Heart left ventricle (tissue), 16 donors: Measurements from ENCODE around the gene GPR65. TPM values are rescaled to one million over a fixed set of nuclear protein-coding genes. Genes with fewer than 3 reads are reported as not detected.
"Not testable (repeated sequence)": the region's sequence is repeated elsewhere in the genome, so short reads cannot be mapped to it uniquely, and the experiment has no call there.

Experiments used
- ATAC-seq, 4 donors: fragments of 200-7000 bp; cut with Tn5 transposase; one replicate each; pipeline ENCODE4 v1.9.1; 2020 to 2022; ENCODE audit warnings: moderate library complexity in 4 of 4, mild to moderate bottlenecking in 3 of 4, moderate number of reproducible peaks in 1 of 4
- DNase-seq, 5 donors: peaks; one replicate each; pipeline ENCODE4 v3.0.0-alpha.2; 2020
- H3K27ac ChIP-seq, 12 donors: fragments of 200-600 bp; sonication (generic) in 4 of 12; one replicate each; pipeline versions ENCODE4 v1.5.0 to v1.8.0; 2016 to 2022; ENCODE audit warnings: mild to moderate bottlenecking in 2 of 12
- H3K27me3 ChIP-seq, 9 donors: fragments of 200-600 bp; sonication (generic) in 2 of 9; one replicate each; pipeline versions ENCODE4 v1.5.1 to v1.8.0; 2016 to 2022; ENCODE audit warnings: mild to moderate bottlenecking in 3 of 9
- H3K36me3 ChIP-seq, 9 donors: fragments of 200-600 bp; sonication (generic) in 2 of 9; one replicate each; pipeline versions ENCODE4 v1.5.0 to v1.8.0; 2018 to 2022; ENCODE audit warnings: mild to moderate bottlenecking in 2 of 9
- H3K4me1 ChIP-seq, 12 donors: fragments of 200-600 bp; sonication (generic) in 4 of 12; one replicate each; pipeline versions ENCODE4 v1.5.0 to v1.8.0; 2016 to 2022; ENCODE audit warnings: mild to moderate bottlenecking in 3 of 12
- H3K4me3 ChIP-seq, 12 donors: fragments of 200-600 bp; sonication (generic) in 4 of 12; one replicate each; pipeline versions ENCODE4 v1.5.0 to v1.8.0; 2017 to 2022; ENCODE audit warnings: mild to moderate bottlenecking in 9 of 12, moderate library complexity in 4 of 12
- H3K9me3 ChIP-seq, 12 donors: fragments of 200-600 bp; sonication (generic) in 4 of 12; one replicate each; pipeline versions ENCODE4 v1.5.0 to v1.8.0; 2016 to 2022; ENCODE audit warnings: mild to moderate bottlenecking in 1 of 12
- POLR2A ChIP-seq, 2 donors: fragments of 450-650 bp; IDR thresholded peaks; one replicate each; pipeline ENCODE4 v1.6.1; 2017; ENCODE audit warnings: antibody characterized with exemption in 2 of 2, mild to moderate bottlenecking in 2 of 2, moderate library complexity in 2 of 2
- WGBS, 4 donors: extraction: QIAGEN DNeasy Blood & Tissue Kit in 2 of 4; methylation state at CpG; one replicate each; pipeline versions ENCODE4 v1.1.5 to v1.1.7; 2013 to 2018; 5-methylcytosine and 5-hydroxymethylcytosine counted together
- intact Hi-C, 10 donors: fragments of 100-400 bp; cut with DNase I; formaldehyde crosslinking; loops; one replicate each; pipeline versions ENCODE4 v1.11.1 to v1.14.2; 2022
- polyA plus RNA-seq, 2 donors: library from polyadenylated mRNA; stranded (reverse); fragments of 200-250 nt; gene quantifications; one replicate each; pipeline ENCODE4 v1.2.3, GENCODE V29; 2013
- total RNA-seq, 9 donors: library from RNA; depleted of rRNA in 2 of 9; stranded (reverse); fragments of >200 nt in 2 of 9; fragmentation: NEBNext Ultra II Directional in 3 of 9; extraction: Animal tissue kit (Norgen Biotek cat#: 25700) in 3 of 9; gene quantifications; one replicate each; pipeline versions ENCODE4 v1.1.0 to v1.2.4, GENCODE V29; 2016 to 2023
- TF ChIP-seq, protein P1 (sequence below), 12 donors: fragments of 200-600 bp; sonication (generic) in 4 of 12; IDR thresholded peaks; one replicate each; pipeline versions ENCODE4 v1.5.0 to v1.8.0; 2018 to 2022; ENCODE audit warnings: antibody characterized with exemption in 12 of 12, mild to moderate bottlenecking in 5 of 12
- donor health status: ischemic (EF 13 %, LVEDD 7.1; RV severe dilation, severe dysfunction).
- donor health status: healthy with polysubstance abuse.
- donor health status: DM: no; HTN: yes; CAD: no.
- donor health status: DM: no; HTN: no; CAD: no.
- donor health status: ischemic (EF 25% LVEDD 6.9; RV normal size, moderate dysfunction).
- donor health status: ischemic (EF 25% LVEDD 5.7; RV mildly dilated, moderate dysfunction).
- donor health status: healthy.
- donor health status: DM: yes; HTN: yes; CAD: no.
- donor health status: ischemic (EF 35%, LVEDD 5.7; RV mildly dilated, moderate dysfunction).
- donor health status: nonischemic (EF 11% LVEDD 7.7; RV severe dilation, severe dysfunction).
- donor health status: DM: yes; HTN: yes; CAD: no.
- donor health status: PGD.
- donor health status: ischemic (EF 29% LVEDD 5.4; RV normal size, mild dysfunction).
- donor health status: nonischemic (EF 23%, LVEDD 6.1; RV moderate dilation, normal function).

GPR65 gene
- total and polyA plus RNA-seq, 11 donors = 0.15 to 7.9 (median 0.35) TPM

DNA sequence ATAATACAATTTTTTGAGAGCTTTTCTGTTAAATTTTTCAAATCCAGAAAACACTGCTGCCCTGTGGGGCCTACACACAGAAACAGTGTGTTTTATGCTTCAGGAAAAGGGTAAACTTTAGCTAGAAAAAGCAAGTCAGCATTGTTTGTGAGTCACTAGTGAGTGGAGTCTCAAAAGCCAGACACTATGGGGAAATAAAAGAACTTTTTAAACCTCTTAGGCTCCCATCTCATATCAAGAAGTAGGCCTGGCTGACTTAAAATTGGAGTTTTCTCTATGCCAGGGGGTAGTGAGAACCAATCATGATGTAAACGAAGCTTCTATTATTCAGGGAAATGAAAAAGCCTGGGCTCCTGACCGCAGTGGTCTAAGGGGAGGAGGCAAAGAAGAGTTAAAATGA is 12.6 kb downstream of the GPR65 start:
- Histone ChIP-seq H3K27ac (peak overlapping the region in 1 of 12 donors; percentile 43), H3K36me3 (peaks cover 0 to 5% (median 0%) of the 10 kb centered on the region in 9 donors), H3K4me3 (no peak overlapping the region), H3K9me3 (no peaks in the 10 kb centered on the region), H3K4me1 (peaks cover 0 to 26% (median 0%) of the 10 kb centered on the region in 12 donors), H3K27me3 (no peaks in the 10 kb centered on the region)
- WGBS, 4 donors = 43 to 93% (median 92%) methylated on average over 2 of the region's 2 CpGs
- no peak for ATAC-seq
- TF ChIP-seq, protein P1, sequence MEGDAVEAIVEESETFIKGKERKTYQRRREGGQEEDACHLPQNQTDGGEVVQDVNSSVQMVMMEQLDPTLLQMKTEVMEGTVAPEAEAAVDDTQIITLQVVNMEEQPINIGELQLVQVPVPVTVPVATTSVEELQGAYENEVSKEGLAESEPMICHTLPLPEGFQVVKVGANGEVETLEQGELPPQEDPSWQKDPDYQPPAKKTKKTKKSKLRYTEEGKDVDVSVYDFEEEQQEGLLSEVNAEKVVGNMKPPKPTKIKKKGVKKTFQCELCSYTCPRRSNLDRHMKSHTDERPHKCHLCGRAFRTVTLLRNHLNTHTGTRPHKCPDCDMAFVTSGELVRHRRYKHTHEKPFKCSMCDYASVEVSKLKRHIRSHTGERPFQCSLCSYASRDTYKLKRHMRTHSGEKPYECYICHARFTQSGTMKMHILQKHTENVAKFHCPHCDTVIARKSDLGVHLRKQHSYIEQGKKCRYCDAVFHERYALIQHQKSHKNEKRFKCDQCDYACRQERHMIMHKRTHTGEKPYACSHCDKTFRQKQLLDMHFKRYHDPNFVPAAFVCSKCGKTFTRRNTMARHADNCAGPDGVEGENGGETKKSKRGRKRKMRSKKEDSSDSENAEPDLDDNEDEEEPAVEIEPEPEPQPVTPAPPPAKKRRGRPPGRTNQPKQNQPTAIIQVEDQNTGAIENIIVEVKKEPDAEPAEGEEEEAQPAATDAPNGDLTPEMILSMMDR (IDR thresholded peaks at IDR 0.05) = no peak
- no peak for TF ChIP-seq POLR2A (IDR thresholded peaks at IDR 0.05)
- intact Hi-C loops = loop anchor here in 4 of 10 donors (5.0 to 10.0 kb wide), 3 partner anchors 150 to 367 kb away; partner anchors contain the start of gene SPATA7 (in 3 of the 4)
- DNase-seq = no peak

DNA sequence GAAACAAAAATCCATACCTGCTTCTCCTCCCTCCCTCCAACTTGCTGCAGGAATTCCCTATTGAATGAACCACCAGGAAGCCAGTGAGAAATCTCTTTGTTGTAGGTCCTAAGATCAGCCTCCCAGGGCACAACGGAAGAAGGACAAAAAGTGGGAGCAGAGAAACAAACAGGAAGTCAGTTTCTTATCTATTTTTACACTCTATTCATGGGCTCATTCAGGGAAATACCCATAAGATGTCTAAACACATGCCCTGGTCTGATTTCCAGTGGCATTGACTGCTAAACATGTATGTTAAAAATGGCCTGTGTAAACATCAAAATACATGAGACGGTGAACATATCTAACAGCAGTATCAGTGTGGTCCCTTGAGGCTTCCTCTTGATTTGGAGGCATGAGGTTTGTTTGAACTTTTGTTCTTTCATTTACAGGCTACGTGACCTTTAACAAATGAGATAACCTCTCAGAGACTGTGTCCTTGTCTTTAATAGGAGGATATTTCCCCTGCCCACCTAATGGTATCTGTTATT is 18.8 kb downstream of the GPR65 start:
- Histone ChIP-seq H3K27me3 (no peaks in the 10 kb centered on the region), H3K27ac (peak overlapping the region in 1 of 12 donors; percentile 33), H3K36me3 (no peaks in the 10 kb centered on the region), H3K9me3 (no peaks in the 10 kb centered on the region), H3K4me1 (peaks cover 0 to 36% (median 0%) of the 10 kb centered on the region in 12 donors), H3K4me3 (no peak overlapping the region)
- ATAC-seq = no peak
- no peak for DNase-seq
- WGBS, 4 donors = 44 to 54% (median 53%) methylated on average over 3 of the region's 3 CpGs
- intact Hi-C loops = no loop called here
- no peak for TF ChIP-seq POLR2A (IDR thresholded peaks at IDR 0.05)
- TF ChIP-seq, protein P1 (IDR thresholded peaks at IDR 0.05) = no peak

DNA sequence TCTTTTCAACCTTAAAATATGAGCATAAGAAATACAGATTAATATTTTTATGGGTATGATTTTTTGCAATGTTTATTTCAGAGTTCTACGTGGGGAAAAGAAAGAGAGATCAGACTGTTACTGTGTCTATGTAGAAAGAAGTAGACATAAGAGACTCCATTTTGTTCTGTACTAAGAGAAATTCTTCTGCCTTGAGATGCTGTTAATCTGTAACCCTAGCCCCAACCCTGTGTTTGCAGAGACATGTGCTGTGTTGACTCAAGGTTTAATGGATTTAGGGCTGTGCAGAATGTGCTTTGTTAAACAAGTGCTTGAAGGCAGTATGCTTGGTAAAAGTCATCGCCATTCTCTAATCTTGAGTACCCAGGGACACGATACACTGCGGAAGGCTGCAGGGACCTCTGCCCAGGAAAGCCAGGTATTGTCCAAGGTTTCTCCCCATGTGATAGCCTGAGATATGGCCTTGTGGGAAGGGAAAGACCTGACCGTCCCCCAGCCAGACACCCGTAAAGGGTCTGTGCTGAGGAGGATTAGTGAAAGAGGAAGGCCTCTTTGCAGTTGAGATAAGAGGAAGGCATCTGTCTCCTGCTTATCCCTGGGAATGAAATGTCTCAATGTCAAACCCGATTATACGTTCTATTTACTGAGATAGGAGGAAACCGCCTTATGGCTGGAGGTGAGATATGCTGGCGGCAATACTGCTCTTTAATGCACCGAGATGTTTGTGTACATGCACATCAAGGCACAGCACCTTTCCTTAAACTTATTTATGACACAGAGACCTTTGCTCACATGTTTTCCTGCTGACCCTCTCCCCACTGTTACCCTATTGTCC is 19.5 kb downstream of the GPR65 start:
- H3K27me3 ChIP-seq, ATAC-seq, DNase-seq, H3K36me3 ChIP-seq, H3K9me3 ChIP-seq, H3K4me3 ChIP-seq, intact Hi-C loops: not testable (repeated sequence)
- peak overlapping the region in 1 of 12 donors; percentile 33 for H3K27ac ChIP-seq
- peaks cover 0 to 38% (median 0%) of the 10 kb centered on the region in 12 donors for H3K4me1 ChIP-seq
- 58 to 72% (median 61%) methylated on average over 10 to 11 of the region's 11 CpGs for WGBS, 4 donors

DNA sequence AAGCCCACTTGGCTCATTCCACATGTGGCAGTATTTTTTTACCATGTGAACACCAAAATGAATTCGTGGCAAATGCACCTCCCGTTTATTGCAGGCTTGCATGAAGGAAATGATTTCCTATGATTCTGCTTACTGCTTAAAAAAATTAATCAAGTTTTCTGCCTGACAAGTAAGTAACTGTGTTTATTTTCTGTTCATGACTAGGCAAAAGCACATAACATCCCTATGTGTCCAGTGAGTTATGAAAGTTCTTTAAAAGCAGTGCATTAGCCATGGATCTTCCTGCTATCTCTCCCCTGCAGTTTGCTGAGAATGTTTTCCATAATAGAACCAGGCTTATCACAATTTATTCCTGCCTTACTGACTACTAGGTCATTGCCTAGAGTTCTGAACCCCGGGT is 20.4 kb downstream of the GPR65 start:
- H3K4me3 ChIP-seq = no peak overlapping the region
- H3K4me1 ChIP-seq = peaks cover 0 to 46% (median 0%) of the 10 kb centered on the region in 12 donors
- no peaks in the 10 kb centered on the region for H3K9me3 ChIP-seq
- WGBS, 4 donors = 49 to 56% (median 50%) methylated on average over 3 of the region's 3 CpGs
- DNase-seq (no peak), ATAC-seq (no peak)
- intact Hi-C loops = no loop called here
- TF ChIP-seq, protein P1 (IDR thresholded peaks at IDR 0.05) = no peak
- TF ChIP-seq POLR2A (IDR thresholded peaks at IDR 0.05) = no peak
- no peak overlapping the region for H3K27ac ChIP-seq
- no peaks in the 10 kb centered on the region for H3K36me3 ChIP-seq
- no peaks in the 10 kb centered on the region for H3K27me3 ChIP-seq
